GM21528 (cell line): Measurements from ENCODE around the gene DYNLT1.
"Not testable (repeated sequence)": the region's sequence is repeated elsewhere in the genome, so short reads cannot be mapped to it uniquely, and the experiment has no call there.

Source experiments
- ATAC-seq: cut with Tn5 transposase; IDR thresholded peaks from one replicate; pipeline ENCODE4 v1.9.1; 2021; ENCODE audit warnings: mild to moderate bottlenecking, moderate library complexity; ENCODE audit not compliant: unreplicated experiment, low FRiP score

The DYNLT1 gene

GRCh38 chr6:158606011-158606410 lies 38.5 kb downstream of the DYNLT1 start:
- not testable (repeated sequence) for ATAC-seq

DNA sequence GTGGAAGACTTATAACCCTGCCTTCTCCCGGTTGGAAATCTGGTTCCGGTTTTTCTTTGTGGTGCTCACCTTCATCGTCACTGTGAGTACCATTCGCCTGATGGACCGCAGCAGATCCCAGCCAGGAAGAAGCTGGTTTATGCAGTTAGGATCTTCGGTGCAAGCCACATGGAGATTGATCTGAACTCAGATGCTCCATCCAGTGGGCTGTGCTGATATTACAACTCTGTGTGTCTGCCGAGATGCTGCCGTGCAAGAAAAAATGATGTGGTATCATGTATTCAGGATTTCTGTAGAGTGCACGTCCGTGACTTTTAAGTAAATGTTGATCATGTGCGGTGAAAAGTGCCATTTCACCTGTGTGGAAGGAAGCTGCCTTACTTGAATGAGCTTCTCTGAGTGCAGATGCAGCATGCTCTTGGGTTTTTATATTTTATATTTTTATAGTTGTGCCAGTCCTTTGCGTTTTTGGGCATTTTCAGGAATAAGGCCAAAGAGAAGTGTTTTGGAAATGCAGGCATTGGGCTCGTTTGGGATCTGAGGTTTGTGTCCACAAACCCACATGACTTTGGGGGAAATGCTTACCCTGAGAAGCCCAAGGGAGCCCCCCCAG lies 39.2 kb downstream of the DYNLT1 start:
- no peak for ATAC-seq

- ATAC-seq = no peak
These were observed 40.5 kb downstream of the DYNLT1 start for GRCh38 chr6:158604048-158604406.

GRCh38 chr6:158603261-158604047 lies 41.1 kb downstream of the DYNLT1 start:
- ATAC-seq = no peak

- no peak for ATAC-seq
These were observed 44.9 kb downstream of the DYNLT1 start for GRCh38 chr6:158599635-158600034.

DNA sequence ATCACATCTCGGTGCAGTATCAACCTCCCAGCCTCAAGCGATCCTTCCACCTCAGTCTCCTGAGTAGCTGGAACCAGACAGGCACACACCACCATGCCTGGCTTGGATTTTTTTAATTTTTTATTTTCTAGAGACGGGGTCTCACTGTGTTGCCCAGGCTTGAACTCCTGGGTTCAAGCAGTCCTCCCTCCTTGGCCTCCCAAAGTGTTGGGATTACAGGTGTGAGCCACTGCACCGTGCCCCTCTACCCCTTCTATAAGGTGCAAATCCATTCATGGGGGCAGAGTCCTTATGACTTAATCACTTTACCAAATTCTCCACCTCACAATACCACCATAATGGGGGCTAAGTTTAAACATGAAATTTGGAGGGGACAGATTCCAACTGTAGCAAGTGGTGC lies 47.0 kb downstream of the DYNLT1 start:
- ATAC-seq = no peak

DNA sequence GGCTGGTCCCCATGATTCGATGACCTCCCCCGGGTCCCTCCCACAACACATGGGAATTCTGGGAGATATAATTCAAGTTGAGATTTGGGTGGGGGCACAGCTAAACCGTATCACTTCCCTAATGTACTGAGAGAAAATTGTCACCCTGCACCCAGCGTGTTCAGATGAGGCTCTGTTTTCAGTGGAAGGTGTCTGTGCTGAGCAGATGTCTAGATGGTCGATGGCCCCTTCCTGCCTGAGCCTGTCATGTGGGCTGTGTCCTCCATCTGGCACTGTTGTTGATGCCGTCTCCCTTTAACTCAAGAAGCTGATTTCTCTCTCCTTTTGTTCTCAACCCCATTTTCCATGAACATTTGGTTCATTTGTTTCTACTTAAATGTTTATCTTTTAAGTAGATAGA lies 47.7 kb downstream of the DYNLT1 start:
- no peak for ATAC-seq

- ATAC-seq = no peak
These were observed 49.3 kb downstream of the DYNLT1 start for GRCh38 chr6:158595223-158595622.

DNA sequence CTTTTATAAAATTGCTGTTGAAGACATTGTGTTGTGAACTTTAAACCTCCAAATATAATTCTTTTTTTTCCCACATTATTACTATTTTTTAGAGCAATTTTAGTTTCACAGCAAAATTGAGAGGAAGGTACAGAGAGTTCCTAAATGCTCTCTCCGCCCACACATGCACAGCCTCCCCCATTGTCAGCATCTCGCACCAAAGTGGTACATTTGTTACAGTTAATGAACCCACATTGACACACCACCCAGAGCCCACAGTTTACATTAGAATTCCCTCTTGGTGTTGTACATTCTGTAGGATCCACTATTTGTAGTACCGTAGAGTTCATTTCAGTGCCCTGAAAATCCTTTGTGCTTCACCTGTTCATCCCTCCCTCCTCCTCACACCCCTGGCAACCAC lies 50.9 kb downstream of the DYNLT1 start:
- ATAC-seq = no peak

DNA sequence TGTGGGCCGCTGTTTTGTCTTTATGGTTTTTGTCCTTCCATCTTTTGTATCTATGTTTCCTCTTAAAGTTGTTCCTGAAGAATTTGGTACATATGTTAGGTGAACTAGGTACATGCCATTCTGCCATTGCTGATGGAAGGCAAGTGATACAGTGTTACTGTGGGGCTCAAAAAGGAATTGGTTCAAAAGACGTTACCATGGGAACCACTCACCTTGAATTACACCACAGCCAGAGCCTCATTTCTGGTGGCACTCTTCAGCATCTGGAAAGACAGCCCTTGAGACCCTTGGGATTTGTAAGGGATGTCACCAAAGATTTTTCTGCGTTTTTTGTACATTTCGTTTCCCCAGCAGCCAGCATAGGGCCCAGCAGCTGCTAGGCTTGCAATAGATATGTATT lies 52.7 kb downstream of the DYNLT1 start:
- no peak for ATAC-seq

DNA sequence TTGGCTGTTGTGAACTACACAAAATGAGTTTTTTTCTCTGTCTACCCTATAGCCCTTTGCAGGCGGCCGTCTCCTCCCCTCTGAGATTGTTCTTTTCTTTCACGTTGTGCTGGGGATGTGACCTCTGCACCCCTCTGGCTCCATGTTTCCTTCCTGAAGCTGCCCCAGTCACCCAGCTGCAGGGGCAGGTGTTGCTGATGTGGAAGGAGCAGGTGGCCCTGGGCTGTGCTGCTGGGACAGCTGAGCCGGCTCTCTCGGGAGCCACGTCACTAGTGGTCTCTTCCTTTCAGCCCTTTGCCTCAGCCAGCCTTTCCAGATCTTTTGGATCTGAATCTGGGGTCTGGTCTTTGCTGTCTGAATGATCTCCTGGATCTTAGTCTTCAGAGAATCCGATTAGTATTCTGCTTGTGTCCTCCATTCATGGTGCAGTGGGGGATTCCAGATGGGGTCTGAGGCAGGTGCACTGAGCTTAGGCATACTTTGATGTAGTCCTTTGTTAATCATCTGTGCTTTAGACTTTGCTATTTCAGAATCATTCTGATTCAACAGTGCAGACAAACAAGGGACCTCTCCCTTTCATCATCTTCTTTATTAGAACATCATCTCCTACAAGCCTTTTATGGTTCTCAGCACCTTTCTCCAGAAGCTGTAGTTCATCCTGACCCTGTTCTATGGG lies 53.3 kb downstream of the DYNLT1 start:
- no peak for ATAC-seq

DNA sequence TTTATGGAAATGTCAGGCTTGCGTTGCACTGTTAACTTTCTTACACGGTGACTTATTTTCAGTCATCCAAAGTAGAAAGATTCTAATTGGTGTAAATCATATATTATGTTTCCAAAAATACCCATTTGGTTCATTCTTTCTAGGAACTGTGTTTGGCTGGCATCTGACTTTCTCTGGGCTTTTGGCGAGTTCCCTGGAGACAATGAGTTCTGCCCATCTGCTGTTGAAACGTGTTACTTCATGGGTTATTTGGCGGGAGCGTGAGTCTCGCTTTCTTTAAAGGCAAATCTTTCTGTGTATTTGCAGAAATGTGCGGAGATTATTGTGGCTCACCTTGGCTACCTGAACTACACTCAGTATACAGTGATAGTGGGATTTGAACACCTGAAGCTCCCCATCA lies 55.2 kb downstream of the DYNLT1 start:
- ATAC-seq = no peak

- no peak for ATAC-seq
These were observed 57.9 kb downstream of the DYNLT1 start for GRCh38 chr6:158586652-158587051.
